Trophoblast cell (in vitro differentiated cells and primary cell): Measurements from ENCODE around the gene ADAMTS12.
"Not testable (repeated sequence)": the region's sequence is repeated elsewhere in the genome, so short reads cannot be mapped to it uniquely, and the experiment has no call there.

Experiments
- DNase-seq, 2 donors: peaks; one replicate each; pipeline ENCODE4 v3.0.0-alpha.2; 2016
- H2AFZ ChIP-seq: 2 replicates; pipeline ENCODE4 v1.6.1; 2013; ENCODE audit warnings: low read length, moderate library complexity, mild to moderate bottlenecking; ENCODE audit not compliant: insufficient read depth, poor library complexity
- H2AK5ac ChIP-seq: 2 replicates; pipeline ENCODE4 v1.6.1; 2013; ENCODE audit warnings: mild to moderate bottlenecking, low read length
- H2BK120ac ChIP-seq: 2 replicates; pipeline ENCODE4 v1.6.1; 2013; ENCODE audit warnings: low read length, mild to moderate bottlenecking, moderate library complexity; ENCODE audit not compliant: insufficient read depth, poor library complexity
- H2BK12ac ChIP-seq: 2 replicates; pipeline ENCODE4 v1.6.1; 2013; ENCODE audit warnings: mild to moderate bottlenecking, low read length, moderate library complexity
- H2BK5ac ChIP-seq: 2 replicates; pipeline ENCODE4 v1.6.1; 2013; ENCODE audit warnings: low read length, low read depth, moderate library complexity, mild to moderate bottlenecking; ENCODE audit not compliant: poor library complexity
- H3K14ac ChIP-seq: 2 replicates; pipeline ENCODE4 v1.6.1; 2013; ENCODE audit warnings: mild to moderate bottlenecking, low read length
- H3K18ac ChIP-seq: 2 replicates; pipeline ENCODE4 v1.6.1; 2013; ENCODE audit warnings: mild to moderate bottlenecking, low read length
- H3K23ac ChIP-seq: 2 replicates; pipeline ENCODE4 v1.6.1; 2013; ENCODE audit warnings: low read length
- H3K27ac ChIP-seq: 2 replicates; pipeline ENCODE4 v1.5.1; 2013; ENCODE audit warnings: low read depth, mild to moderate bottlenecking, inconsistent platforms, low read length, moderate library complexity
- H3K27me3 ChIP-seq: 2 replicates; pipeline ENCODE4 v1.6.1; 2013; ENCODE audit warnings: inconsistent platforms, mild to moderate bottlenecking, low read length, moderate library complexity; ENCODE audit not compliant: insufficient read depth
- H3K36me3 ChIP-seq, 2 experiments: 1 replicate in 1 of 2; 2 replicates in 1 of 2; pipeline ENCODE4 v1.6.1; 2013; ENCODE audit warnings: low read length in 2 of 2, mild to moderate bottlenecking in 2 of 2, moderate library complexity in 1 of 2; ENCODE audit not compliant: insufficient read depth in 2 of 2, control insufficient read depth in 1 of 2
- H3K4ac ChIP-seq: 2 replicates; pipeline ENCODE4 v1.6.1; 2013; ENCODE audit warnings: low read depth, mild to moderate bottlenecking, low read length, moderate library complexity
- H3K4me1 ChIP-seq, 2 experiments: 1 replicate in 1 of 2; 2 replicates in 1 of 2; pipeline ENCODE4 v1.6.1; 2013; ENCODE audit warnings: low read length in 2 of 2, mild to moderate bottlenecking in 2 of 2, moderate library complexity in 1 of 2; ENCODE audit not compliant: insufficient read depth in 2 of 2, control insufficient read depth in 1 of 2
- H3K4me2 ChIP-seq: 2 replicates; pipeline ENCODE4 v1.6.1; 2013; ENCODE audit warnings: inconsistent platforms, mild to moderate bottlenecking, low read length, moderate library complexity
- H3K4me3 ChIP-seq: 2 replicates; pipeline ENCODE4 v1.5.1; 2013; ENCODE audit warnings: mild to moderate bottlenecking, low read depth, low read length, inconsistent platforms
- H3K79me1 ChIP-seq: one replicate; pipeline ENCODE4 v1.6.1; 2013; ENCODE audit warnings: low read length
- H3K79me2 ChIP-seq: 2 replicates; pipeline ENCODE4 v1.6.1; 2013; ENCODE audit warnings: low read length, mild to moderate bottlenecking; ENCODE audit not compliant: control insufficient read depth, insufficient read depth, poor library complexity
- H3K9ac ChIP-seq: 2 replicates; pipeline ENCODE4 v1.6.1; 2013; ENCODE audit warnings: mild to moderate bottlenecking, low read length
- H3K9me3 ChIP-seq: 2 replicates; pipeline ENCODE4 v1.6.1; 2013; ENCODE audit warnings: low read depth, mild to moderate bottlenecking, control low read depth, inconsistent platforms, low read length; ENCODE audit not compliant: insufficient read depth
- H4K12ac ChIP-seq: 2 replicates; pipeline ENCODE4 v1.6.1; 2013; ENCODE audit warnings: low read depth, mild to moderate bottlenecking, low read length, moderate library complexity
- H4K8ac ChIP-seq: 2 replicates; pipeline ENCODE4 v1.6.1; 2013; ENCODE audit warnings: low read depth, mild to moderate bottlenecking, low read length, moderate library complexity
- H4K91ac ChIP-seq: one replicate; pipeline ENCODE4 v1.6.1; 2013; ENCODE audit warnings: low read depth, mild to moderate bottlenecking, low read length, moderate library complexity
- WGBS: extraction: QIAGEN DNeasy Blood & Tissue Kit; methylation state at CpG from one replicate; pipeline ENCODE4 v1.1.7; 2013; ENCODE audit warnings: missing lambda C conversion rate; ENCODE audit not compliant: insufficient read length, insufficient coverage; ENCODE audit errors: extremely low coverage; 5-methylcytosine and 5-hydroxymethylcytosine counted together

ADAMTS12 gene

DNA sequence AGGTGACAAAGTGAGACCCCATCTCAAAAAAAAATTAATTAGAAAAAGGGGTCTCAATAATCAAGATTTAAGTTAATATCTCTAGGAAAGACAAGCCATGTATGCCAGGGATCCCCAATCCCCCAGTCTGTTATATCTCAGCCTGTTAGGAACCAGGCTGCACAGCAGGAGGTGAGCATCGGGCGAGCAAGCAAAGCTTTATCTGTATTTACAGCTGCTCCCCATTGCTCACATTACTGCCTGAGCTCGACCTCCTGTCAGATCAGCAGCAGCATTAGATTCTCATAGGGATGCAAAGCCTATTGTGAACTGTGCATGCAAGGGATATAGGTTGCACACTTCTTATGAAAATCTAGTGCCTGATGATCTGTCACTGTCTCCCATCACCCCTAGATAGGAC is 334.2 kb downstream of the ADAMTS12 start:
- Histone ChIP-seq H4K8ac (no peak overlapping the region), H3K4ac (no peak overlapping the region), H2BK120ac (no peak overlapping the region), H3K36me3 (no peaks in the 10 kb centered on the region), H3K27ac (no peak overlapping the region), H3K9ac (no peak overlapping the region), H2BK5ac (no peak overlapping the region), H3K79me2 (no peaks in the 10 kb centered on the region), H4K12ac (no peak overlapping the region), H3K14ac (no peak overlapping the region), H3K23ac (no peak overlapping the region), H4K91ac (no peak overlapping the region), H3K9me3 (peaks cover 1% of the 10 kb centered on the region), H3K4me2 (no peak overlapping the region), H3K4me1 (no peaks in the 10 kb centered on the region), H3K4me3 (no peak overlapping the region), H2AK5ac (no peak overlapping the region), H3K79me1 (no peaks in the 10 kb centered on the region), H3K27me3 (no peaks in the 10 kb centered on the region), H2AFZ (no peak overlapping the region), H2BK12ac (no peak overlapping the region), H3K18ac (no peak overlapping the region)
- no CpG with 5 or more reads among the region's 3 CpGs for WGBS
- no peak for DNase-seq

DNA sequence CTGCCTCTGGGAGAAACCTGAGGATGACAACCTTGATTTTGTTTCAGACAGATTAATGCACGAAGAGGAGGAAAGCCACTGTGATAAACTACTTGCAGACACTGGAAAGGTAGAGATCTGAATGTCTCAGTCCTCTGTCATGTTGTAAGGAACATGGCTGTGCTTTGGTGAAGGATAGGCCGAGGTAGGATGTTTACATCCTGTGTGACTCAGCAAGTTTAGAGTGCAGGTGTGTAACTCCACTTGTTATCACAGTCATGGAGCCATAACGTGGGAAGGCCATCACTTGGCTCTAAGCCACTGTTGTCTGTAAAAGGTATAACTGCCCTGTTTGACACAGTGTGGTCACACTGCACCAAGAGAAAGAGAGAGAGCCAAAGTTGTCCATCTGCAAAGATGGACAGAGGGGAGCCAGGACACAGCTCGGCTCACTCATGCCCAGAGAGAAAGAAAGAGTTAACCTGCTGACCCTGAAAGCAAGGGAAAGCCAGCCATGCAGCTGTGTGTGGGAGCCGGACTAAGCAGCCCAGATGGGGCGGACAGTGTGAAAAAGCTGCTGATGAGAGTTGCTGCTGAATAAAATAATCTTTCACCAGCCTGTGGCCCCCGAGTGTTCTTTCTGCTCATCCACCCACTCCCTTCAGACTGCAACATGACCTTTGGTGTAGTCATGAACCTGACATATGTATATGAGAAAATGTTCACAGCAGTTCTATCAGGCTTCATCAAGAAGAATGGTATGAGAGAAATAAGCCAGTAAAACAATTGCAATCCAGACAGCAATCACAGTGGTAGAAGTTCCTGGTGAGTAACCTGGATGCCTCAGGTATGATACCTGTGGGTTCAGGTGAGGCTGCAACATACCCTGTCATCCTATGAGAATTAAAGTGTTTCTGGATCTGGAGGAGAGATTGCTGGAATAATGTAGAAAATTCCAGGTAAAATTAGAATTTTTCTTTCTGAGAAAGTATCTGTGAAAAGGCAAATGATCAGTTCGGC is 335.2 kb downstream of the ADAMTS12 start:
- H3K4me1 ChIP-seq, result no peaks in the 10 kb centered on the region
- H3K27me3 ChIP-seq, result no peaks in the 10 kb centered on the region
- no peak overlapping the region for H3K4ac ChIP-seq
- no peak overlapping the region for H3K27ac ChIP-seq
- H3K36me3 ChIP-seq, result no peaks in the 10 kb centered on the region
- H4K8ac ChIP-seq, result no peak overlapping the region
- H3K79me2 ChIP-seq, result no peaks in the 10 kb centered on the region
- H3K23ac ChIP-seq, result no peak overlapping the region
- peak overlapping the region; percentile 46 for H4K12ac ChIP-seq
- no peak overlapping the region for H4K91ac ChIP-seq
- H2AK5ac ChIP-seq, result no peak overlapping the region
- no peak overlapping the region for H3K4me3 ChIP-seq
- no peaks in the 10 kb centered on the region for H3K79me1 ChIP-seq
- no CpG with 5 or more reads among the region's 8 CpGs for WGBS
- H2BK12ac ChIP-seq, result no peak overlapping the region
- no peak overlapping the region for H2AFZ ChIP-seq
- no peak overlapping the region for H3K14ac ChIP-seq
- peaks cover 1% of the 10 kb centered on the region for H3K9me3 ChIP-seq
- H2BK120ac ChIP-seq, result no peak overlapping the region
- no peak overlapping the region for H3K9ac ChIP-seq
- H3K4me2 ChIP-seq, result no peak overlapping the region
- H3K18ac ChIP-seq, result no peak overlapping the region
- no peak overlapping the region for H2BK5ac ChIP-seq
- peak; percentile 2 to 23 for DNase-seq

DNA sequence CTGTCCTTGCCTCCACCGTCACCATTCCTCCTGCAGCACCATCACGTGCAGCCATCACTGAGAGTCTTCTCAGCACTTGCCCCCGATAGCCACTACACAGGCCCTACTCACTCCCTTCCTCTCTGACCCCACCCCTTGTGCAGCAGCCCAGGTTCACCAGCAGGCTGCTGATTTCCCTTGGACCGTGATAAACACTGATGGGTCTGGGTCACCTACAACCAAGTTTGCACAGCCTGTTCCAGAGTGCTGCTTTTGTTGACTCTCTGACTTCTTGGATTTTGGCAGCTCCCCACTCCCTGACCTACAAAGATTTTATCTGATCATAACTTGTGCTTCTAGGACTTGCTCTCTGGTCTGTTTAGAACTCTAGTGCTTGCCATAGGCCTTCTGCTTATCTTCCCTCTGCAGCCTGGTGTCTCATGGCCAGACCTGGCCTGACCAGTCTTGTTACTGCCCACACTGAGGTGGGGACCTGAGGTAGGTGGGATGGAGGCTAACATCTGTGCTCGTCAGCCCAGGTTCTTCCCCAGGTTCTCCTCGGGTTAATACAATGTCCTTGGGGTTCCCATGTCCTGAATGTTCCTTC is 341.7 kb downstream of the ADAMTS12 start:
- H3K79me1 ChIP-seq, result no peaks in the 10 kb centered on the region
- H3K9ac ChIP-seq, result no peak overlapping the region
- H3K23ac ChIP-seq, result no peak overlapping the region
- no peak overlapping the region for H3K4ac ChIP-seq
- peaks cover 0 to 3% of the 10 kb centered on the region in 2 experiments for H3K36me3 ChIP-seq
- H3K4me3 ChIP-seq, result no peak overlapping the region
- H4K8ac ChIP-seq, result no peak overlapping the region
- H3K14ac ChIP-seq, result no peak overlapping the region
- H2AFZ ChIP-seq, result no peak overlapping the region
- no peak overlapping the region for H4K12ac ChIP-seq
- peaks cover 0 to 3% of the 10 kb centered on the region in 2 experiments for H3K4me1 ChIP-seq
- H2BK5ac ChIP-seq, result no peak overlapping the region
- H2AK5ac ChIP-seq, result no peak overlapping the region
- no peaks in the 10 kb centered on the region for H3K79me2 ChIP-seq
- H3K27me3 ChIP-seq, result no peaks in the 10 kb centered on the region
- no peak overlapping the region for H3K18ac ChIP-seq
- no peak overlapping the region for H2BK120ac ChIP-seq
- no peak overlapping the region for H4K91ac ChIP-seq
- H3K4me2 ChIP-seq, result no peak overlapping the region
- H2BK12ac ChIP-seq, result no peak overlapping the region
- no peak for DNase-seq
- peaks cover 3% of the 10 kb centered on the region for H3K9me3 ChIP-seq
- no CpG with 5 or more reads among the region's 6 CpGs for WGBS
- no peak overlapping the region for H3K27ac ChIP-seq

DNA sequence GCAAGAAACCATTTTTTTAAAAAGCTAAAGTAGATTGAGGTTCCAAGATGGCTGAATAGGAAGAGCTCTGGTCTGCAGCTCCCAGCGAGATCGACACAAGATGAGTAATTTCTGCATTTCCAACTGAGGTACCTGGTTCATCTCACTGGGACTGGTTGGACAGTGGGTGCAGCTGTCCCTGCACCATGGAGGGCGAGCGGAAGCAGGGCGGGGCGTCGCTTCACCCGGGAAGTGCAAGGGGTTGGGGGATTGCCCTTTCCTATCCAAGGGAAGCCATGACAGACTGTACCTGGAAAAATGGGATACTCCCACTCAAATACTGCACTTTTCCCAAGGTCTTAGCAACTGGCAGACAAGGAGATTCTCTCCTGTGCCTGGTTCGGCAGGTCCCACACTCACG is 352.0 kb downstream of the ADAMTS12 start:
- H3K27me3 ChIP-seq, H2BK12ac ChIP-seq, H3K14ac ChIP-seq, H3K27ac ChIP-seq, H3K4me2 ChIP-seq, H3K23ac ChIP-seq, H4K91ac ChIP-seq, H3K18ac ChIP-seq, H3K4me3 ChIP-seq, H3K9ac ChIP-seq, H3K4ac ChIP-seq, H3K4me1 ChIP-seq, H3K79me2 ChIP-seq, H2BK120ac ChIP-seq, H4K8ac ChIP-seq, H2AFZ ChIP-seq, H2BK5ac ChIP-seq, H3K79me1 ChIP-seq, DNase-seq, H4K12ac ChIP-seq, H2AK5ac ChIP-seq, H3K9me3 ChIP-seq, H3K36me3 ChIP-seq: not testable (repeated sequence)
- no CpG with 5 or more reads among the region's 10 CpGs for WGBS
